ENCODE data around the gene OR2A7.
"Not testable (repeated sequence)": the region's sequence is repeated elsewhere in the genome, so short reads cannot be mapped to it uniquely, and the experiment has no call there.

Gene OR2A7
- 0 reads per million in 4 experiments for total RNA-seq

- not testable (repeated sequence) for DNase-seq
These were observed at the start of gene OR2A7 for GRCh38 chr7:144264692-144265091. Gene OR2A7 (minus strand): TSS chr7:144264792. CDS start chr7:144259628, 5,164 bp downstream.

GRCh38 chr7:144311872-144312469 is 47.4 kb upstream of the OR2A7 start, which contains the start of gene OR2A1:
Gene OR2A1 (plus strand): TSS chr7:144312419. CDS start chr7:144318125, 5,706 bp downstream.
- not testable (repeated sequence) for DNase-seq

GRCh38 chr7:144311218-144311617 is 46.6 kb upstream of the OR2A7 start:
- DNase-seq, result not testable (repeated sequence)

GRCh38 chr7:144309702-144310101 is 45.1 kb upstream of the OR2A7 start:
- not testable (repeated sequence) for DNase-seq

DNA sequence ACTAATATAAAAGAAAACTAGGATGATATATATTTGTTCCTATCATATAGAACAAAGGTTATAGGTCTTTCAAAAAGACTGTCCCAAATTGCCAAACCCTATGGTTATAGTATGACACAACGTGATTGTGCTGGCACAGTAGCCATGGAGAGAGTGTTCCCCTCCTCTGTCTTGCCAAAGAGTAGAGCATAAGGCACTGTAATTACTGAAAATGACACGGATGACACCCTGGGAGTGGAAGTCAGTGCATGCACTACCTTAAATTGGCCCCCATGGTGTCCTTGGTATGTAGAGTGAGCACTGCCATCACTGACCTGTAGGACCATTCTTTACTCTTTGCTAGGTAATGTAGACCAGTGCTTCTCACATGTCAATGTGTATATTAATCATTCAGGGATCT is 40.6 kb upstream of the OR2A7 start:
- DNase-seq, result not testable (repeated sequence)

DNA sequence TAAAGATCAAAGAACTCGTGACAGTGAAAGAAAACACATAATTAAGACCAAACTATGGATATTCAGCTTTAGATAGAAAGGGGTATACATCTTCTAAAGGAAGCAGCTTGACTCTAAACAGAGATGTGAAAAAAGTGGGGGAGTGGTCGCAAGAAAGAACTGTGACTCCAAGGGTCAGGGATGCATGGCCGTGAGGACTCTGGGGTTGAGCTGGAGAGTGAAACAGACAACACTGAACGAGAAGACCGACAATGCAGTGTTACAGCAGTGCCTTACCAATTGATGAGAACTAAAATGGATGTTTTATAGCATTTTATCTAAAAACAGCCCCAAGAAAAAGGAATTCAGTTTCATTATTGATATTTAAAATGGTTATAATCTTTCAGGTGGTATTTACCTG is 39.0 kb upstream of the OR2A7 start:
- DNase-seq, result not testable (repeated sequence)

DNA sequence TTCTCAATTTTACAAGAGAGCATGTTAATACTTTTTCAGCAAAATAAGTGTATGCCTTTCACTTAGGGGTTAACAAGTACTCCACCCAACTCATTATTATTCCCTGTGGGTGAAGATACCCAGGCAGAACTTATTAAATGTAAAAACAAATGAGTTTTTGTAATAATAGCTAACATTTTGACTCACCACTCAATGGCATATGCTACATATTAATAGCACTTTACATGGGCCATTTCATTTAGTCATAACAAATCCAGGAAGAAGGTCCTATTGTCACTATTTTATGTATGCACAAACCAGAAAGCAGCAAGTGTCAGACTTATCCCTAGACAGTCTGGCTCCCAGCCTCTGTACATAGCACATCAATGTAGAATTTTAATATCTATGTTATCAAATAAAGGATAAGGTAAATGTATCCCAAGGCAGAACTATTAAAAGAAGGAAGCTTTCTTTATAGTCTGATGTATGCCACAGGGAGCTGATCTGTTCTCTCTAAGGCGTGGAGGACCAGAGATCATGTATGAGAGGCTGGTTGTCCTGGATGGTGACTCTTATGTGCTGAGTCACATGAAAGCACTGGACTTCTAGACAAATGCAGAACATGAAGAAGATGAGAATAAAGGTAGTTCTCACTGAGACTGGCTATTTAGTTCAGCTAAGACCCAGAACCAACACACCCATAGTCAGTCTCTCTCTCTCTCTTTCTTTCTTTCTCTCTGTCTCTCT is 38.1 kb upstream of the OR2A7 start:
- not testable (repeated sequence) for DNase-seq

DNA sequence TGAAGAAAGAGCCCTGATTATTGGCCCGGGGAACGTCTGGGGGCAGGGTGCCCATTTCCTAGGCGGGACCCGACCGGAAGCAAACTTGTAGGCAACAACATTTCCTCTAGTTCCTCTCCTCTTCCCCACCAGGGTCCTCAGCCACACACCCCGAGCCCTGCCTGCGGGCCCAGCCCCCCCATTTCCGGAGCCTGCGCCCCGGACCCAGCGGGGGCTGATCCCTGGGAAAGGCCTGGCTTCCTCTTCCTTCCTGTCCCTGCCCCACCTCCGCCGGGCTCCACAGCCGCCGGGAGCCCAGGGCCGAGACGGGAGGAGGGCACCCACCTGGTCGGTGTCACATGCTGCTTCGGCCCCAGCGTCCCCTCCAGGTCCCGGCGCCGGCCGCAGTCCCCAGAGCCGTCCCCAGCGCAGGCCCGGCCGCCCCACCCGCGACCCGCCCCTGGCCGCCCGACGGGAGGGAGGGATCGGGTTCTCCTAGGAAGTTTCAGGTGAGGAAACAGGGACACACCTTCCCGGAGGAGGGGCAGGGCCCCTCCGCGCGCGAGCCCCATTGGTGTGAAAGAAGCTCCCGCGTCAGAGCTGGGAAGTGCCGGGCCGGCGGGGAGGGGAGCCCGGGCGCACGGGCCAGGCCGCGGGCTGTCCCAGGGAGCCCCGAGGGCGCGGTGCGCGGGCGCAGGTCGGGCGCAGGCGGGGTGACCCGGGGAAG is 29.4 kb upstream of the OR2A7 start:
- DNase-seq, result not testable (repeated sequence)

DNA sequence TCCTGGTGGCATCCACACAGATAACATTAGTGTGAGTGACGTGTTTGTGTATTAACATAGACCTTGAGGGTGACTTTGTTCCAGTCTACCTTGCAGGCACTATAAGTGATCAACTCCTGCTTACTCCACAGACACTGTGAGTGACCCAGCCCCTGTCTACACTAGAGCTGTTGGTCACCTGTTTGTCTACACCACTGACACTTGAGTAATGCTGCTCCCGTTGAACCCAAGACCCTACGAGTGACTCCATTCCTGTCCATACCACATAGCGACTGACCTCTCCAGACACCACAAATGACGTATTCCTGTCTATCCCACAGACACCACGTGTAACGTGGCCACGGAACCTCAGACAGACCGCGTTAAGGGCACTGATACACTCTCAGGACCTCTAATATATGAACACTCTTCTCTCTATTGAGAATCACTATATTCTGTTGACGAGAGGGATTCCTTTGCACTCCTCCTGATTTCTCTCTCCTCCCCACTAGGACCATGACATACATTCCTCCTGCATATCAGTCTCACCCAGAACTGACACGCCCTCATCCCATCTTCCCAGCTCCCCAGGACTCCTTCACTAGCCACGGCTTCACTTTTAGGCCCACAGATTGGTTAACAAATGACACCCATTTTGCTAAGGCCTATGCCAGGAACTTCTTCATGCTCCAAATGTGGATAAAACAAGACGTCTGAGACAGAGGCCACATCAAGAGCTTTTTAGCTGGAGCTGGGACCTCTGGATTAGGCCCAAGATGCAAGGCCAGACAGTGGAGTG is 28.0 kb upstream of the OR2A7 start:
- not testable (repeated sequence) for DNase-seq

DNA sequence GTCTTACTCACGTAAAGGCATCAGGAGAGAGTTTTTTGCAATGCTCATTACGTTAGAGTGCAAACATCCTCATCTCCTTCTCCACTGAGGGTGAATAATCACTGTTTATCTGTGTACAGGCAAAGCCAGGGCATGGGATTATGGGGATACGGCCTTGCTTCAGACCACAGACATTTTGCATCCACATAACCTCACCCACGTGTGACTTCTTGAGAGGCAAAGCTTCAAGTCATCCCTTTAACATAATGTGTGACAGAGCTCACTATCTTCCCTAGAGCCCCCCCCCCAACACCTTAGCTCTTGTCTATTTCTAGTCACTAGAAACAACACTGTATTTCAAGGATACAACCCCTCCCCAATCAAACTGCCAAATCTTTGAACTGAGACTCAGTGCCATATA is 27.0 kb upstream of the OR2A7 start:
- DNase-seq, result not testable (repeated sequence)

DNA sequence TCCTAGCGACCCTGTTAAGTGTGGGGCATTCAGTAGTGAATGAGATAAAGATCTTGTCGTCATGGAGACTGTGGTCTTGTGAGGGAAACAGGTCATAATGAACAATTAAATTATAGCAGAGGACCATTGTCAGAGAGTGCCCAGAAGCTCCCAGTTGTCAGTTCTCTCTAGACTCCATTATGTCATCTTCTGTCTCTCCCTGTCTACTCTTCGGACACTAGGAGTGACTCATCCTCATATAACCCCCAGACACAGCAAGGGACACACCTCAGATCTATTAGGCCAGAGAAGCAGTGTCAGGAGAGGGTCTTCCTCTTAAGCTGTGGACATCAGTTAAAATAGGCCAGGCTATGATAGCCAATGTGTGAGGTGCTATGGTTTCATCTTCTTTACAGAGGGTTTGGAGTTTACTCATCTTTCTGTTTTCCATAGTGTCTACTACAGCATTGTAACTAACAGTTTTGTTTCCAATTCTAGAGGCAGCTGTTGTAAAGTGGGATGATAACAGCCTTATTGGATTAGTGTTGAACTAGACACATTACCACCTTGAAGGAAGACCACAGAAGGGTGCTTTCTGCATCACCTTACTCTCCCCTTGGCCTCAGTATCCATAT is 22.7 kb upstream of the OR2A7 start:
- not testable (repeated sequence) for DNase-seq

DNA sequence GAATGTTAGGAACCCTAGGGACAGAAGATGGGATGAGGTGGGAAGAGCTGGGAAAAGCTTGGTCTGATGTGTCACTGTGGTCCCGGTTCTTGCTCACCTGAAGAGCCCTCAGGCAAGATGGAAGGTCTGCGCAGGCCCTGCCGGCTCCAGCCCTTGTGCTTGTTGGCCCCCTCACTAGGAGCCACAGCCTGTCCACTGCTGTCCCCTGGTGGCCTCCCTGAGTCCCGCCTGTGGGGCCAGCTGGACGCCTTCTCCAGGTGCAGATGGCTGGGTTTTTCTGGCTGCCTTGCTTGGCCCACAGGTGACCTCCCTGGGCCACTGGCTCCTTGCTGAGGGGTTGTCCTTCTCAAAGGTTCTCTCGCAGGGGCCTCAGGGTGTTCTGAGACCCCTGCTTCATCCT is 19.1 kb upstream of the OR2A7 start:
- DNase-seq, result not testable (repeated sequence)

DNA sequence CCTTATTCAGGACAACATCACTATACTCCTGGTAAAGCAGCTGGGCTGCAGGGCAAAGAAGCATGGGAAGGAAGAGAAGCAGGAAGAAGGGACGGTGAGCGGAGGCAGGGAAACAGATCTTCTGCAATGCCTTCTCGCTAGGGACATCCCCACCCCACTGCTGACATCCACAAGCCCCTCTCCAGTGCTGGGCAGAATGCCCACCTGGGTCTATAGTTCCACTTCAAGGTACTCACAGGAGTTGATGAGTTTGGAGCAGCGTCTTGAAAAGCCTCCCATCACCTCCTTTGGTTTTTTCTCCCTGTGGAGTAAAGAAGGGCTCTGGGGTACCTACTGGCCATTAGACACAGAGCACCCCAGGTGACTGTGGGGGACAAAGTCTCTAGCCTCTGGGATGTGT is 17.9 kb upstream of the OR2A7 start:
- not testable (repeated sequence) for DNase-seq

DNA sequence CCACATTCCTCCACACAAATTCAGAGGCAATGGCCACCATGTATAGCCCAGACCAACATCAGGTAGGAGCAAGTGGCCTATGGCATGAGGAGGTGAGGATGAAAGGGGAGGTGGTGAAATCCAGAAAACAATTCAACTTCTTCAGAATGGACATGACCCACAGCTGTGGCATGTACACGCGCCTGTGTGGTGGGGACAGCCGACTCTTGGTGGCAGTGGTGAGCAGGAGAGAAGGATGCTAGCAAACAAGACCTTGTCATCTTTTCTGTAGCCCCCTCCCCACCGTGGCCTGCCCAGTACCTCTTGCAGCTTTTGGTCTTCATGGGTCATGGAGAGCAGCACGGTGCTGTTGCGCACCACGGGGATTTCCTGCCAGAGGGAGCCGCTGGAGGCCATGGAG is 17.4 kb upstream of the OR2A7 start:
- not testable (repeated sequence) for DNase-seq

DNA sequence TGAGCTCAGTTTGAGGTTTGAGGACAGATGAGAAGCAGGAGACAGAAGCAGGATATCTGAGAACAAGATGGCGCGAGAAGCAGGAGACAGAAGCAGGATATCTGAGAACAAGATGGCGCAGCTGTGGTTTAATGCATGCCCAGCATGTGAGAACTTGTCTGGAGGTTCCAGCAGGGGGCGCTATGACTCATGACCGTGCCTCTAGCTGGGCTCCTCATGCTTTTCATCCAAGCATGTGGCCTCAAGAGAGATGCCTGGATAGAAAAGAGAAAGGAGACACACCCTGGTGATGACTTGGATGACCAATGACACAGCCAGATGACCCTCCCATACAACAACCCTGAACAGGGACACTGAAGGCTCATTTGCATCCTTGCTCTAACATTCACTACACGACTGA is 15.4 kb upstream of the OR2A7 start:
- not testable (repeated sequence) for DNase-seq

- not testable (repeated sequence) for DNase-seq
These were observed 10.7 kb upstream of the OR2A7 start for GRCh38 chr7:144275281-144275680.

DNA sequence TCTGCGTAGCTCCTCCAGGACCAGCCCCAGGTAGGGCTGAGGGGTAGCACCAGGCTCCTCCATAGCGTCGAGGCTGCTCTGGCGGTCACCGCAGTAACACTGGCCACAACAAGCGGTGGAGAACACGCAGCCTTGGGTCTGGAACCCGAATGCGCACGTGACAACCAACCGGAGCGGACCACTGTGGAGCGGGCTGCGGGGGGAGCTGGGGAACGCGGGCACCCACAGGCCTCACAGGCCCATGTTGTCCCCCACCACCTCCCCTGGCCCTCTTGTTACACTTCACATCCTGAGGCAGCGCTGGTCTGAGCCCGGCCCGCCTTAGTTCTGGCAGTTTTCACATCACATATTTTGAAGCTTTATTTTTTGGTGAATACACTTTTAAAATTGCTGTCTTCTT is 4.6 kb upstream of the OR2A7 start, which contains the start of gene CTAGE8:
CTAGE8 (minus strand) TSS at position 101 of the 400 bp plus-strand sequence; CDS start at position 63, 38 bp downstream.
- DNase-seq, result not testable (repeated sequence)

- DNase-seq, result not testable (repeated sequence)
These were observed 2.5 kb downstream of the OR2A7 start for GRCh38 chr7:144262128-144262527.

DNA sequence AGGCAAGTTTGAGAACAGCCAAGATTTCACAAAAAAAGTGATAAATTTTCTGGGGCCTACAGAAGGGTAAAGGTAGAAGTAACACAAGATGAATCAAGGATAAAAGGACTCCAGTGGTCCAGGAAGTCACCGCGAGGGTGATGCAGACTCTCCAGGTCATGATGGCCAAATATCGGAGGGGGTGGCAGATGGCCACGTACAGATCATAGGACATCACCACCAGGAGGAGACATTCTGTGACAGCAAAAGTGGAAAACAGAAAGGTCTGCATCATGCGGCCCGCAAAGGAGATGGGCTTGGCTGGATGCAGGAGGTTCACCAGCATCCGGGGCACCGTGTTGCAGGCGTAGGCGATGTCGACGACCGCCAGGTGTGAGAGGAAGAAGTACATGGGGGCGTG is 5.5 kb downstream of the OR2A7 start:
- DNase-seq, result not testable (repeated sequence)

- DNase-seq, result no peak
These were observed 8.5 kb downstream of the OR2A7 start for GRCh38 chr7:144256112-144256511.

DNA sequence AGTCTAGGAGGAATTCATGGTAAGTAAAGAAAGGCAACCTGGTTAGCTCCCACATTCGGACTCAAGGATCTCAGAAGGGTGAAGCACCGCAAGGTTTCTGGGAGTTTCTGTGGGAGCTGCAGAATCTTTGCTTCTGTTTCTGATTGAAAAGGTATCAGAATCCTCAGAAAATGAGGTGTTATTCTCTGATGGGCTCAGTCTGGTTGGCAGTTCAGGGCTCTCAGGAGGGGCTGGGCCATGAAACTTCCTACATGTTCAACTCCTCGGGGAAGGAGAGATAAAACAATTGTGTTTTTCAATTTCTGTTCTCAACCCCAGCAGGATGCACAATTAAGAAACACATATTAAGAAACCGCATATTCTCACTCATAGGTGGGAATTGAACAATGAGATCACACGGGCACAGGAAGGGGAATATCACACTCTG is 9.1 kb downstream of the OR2A7 start:
- DNase-seq, result no peak

DNA sequence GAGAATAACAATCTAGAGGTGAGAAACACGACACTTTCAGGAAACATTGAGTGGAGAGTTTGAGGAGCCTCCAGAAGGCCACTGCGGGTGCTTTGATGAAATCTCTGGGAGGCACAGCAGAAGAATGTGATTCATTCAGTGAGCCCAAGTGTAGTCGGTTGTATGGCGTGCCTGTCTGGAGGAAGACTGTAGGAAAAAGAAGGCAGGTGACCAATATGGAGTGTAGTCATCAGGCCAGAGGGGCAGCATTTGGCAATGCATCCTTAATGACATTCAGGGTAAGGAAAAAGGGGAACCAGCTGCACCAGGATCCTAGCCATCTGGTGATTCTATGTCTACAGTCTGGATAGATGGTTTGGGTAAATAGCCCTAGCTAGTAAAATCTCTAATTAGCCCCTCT is 12.3 kb downstream of the OR2A7 start:
- DNase-seq, result not testable (repeated sequence)

Data from effector CD8-positive, alpha-beta T cell (primary cell).